Suppressor macrophage treated with lipopolysaccharide for 1 hour (primary cell): Measurements from ENCODE around the gene IKZF3.
"Not testable (repeated sequence)": the region's sequence is repeated elsewhere in the genome, so short reads cannot be mapped to it uniquely, and the experiment has no call there.

Source experiments
- DNase-seq, 3 donors: peaks; one replicate each; pipeline ENCODE4 v3.0.0-alpha.2; 2020 to 2022

The IKZF3 gene

DNA sequence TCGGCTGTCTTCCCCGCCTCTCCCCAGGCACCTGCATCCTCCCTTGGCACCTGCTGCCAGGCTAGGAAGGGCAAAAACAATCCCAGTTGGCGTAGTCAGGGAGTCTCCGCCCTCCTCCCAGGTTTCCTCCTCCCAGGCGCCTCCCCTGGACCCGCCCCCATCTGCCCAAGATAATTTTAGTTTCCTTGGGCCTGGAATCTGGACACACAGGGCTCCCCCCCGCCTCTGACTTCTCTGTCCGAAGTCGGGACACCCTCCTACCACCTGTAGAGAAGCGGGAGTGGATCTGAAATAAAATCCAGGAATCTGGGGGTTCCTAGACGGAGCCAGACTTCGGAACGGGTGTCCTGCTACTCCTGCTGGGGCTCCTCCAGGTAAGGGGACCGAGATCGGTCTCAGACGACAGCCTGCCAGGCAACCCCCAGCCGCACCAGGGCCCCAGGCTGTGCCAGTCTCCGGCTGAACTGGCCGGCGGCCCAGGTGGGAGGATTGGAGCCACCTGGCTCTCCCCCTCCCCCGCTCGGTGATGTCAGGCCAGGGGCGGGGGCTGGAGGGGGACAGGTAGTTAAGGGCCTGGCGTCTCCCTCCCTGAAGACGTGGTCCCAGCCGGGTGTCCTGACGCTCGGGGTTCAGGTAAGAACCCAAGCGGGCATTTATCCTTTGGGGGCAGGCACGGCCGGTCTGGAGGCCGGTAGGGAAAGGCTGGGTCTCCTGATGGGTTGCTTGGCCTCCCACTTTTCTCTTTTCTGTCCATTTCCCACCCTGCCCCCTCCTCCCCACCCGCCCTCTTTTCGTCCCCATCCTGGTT is 126.1 kb downstream of the IKZF3 start, which contains the start of gene GRB7:
Gene GRB7 (plus strand): TSS at position 179 of the 808 bp plus-strand sequence. CDS start 4,364 bp downstream, outside the sequence.
- peak in 1 of 3 donors; percentile 34 for DNase-seq

GRCh38 chr17:39737206-39737759 is 126.8 kb downstream of the IKZF3 start:
- no peak for DNase-seq

- no peak for DNase-seq
Observed at GRCh38 chr17:39736319-39737165, 127.6 kb downstream of the IKZF3 start.

GRCh38 chr17:39735882-39736281 is 128.2 kb downstream of the IKZF3 start:
- no peak for DNase-seq

DNA sequence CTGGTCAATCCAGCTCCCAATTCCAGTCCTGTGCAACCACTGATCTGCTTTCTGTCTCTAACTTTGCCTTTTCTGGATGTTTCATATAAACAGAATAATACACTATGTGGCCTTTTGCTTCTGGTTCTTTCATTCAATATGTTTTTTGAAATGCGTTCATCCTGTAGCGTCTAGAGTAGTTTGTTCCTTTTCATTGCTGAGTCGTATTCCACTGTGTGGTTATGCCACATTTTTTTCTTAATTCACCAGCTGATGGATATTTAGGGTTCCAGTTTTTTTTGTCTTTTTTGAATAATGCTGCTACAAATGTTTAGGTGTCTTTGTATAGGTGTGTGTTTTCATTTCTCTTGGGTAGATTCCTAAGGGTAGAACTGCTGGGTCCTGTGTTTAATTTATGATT is 131.5 kb downstream of the IKZF3 start:
- DNase-seq = no peak

- peak; percentile 91 to 97 (median 96) for DNase-seq
Observed at GRCh38 chr17:39730095-39730921, 133.8 kb downstream of the IKZF3 start, which contains the start of gene MIEN1. TSS of gene MIEN1 (minus strand) at chr17:39730532. CDS start at chr17:39730495, 37 bp downstream.

DNA sequence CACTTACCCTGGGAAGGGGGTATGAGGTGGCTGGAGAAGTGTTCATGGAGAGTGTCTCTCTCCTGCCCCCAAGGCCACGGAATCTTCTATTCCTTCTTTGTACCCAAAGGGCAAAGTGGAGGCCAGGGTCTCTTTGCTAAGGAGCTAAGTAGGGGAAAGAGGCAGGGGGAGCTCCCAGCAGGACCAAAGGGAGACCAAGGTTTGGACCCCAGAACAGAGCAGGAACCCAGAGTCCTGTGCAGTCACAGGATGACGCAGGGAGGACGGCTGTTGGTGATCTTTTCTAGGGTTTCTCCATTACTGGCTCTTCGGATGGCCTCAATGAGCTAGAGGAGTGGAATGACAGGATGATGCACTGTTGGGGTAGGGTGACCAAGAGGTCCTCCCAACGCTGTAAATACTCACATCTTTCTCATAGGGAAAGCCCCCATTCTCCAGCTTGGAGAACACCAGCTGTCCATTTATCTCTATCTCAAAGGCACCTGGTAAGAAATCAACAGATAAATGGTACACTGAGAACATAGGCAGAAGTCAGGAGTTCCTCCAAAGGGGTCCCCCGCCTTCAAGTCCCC is 134.7 kb downstream of the IKZF3 start:
- DNase-seq = no peak

GRCh38 chr17:39727556-39727955 is 136.6 kb downstream of the IKZF3 start:
- no peak for DNase-seq

- DNase-seq = no peak
Observed at GRCh38 chr17:39726617-39727016, 137.5 kb downstream of the IKZF3 start.

- DNase-seq = not testable (repeated sequence)
Observed at GRCh38 chr17:39725923-39726322, 138.2 kb downstream of the IKZF3 start.

GRCh38 chr17:39724731-39725130 is 139.4 kb downstream of the IKZF3 start:
- no peak for DNase-seq

DNA sequence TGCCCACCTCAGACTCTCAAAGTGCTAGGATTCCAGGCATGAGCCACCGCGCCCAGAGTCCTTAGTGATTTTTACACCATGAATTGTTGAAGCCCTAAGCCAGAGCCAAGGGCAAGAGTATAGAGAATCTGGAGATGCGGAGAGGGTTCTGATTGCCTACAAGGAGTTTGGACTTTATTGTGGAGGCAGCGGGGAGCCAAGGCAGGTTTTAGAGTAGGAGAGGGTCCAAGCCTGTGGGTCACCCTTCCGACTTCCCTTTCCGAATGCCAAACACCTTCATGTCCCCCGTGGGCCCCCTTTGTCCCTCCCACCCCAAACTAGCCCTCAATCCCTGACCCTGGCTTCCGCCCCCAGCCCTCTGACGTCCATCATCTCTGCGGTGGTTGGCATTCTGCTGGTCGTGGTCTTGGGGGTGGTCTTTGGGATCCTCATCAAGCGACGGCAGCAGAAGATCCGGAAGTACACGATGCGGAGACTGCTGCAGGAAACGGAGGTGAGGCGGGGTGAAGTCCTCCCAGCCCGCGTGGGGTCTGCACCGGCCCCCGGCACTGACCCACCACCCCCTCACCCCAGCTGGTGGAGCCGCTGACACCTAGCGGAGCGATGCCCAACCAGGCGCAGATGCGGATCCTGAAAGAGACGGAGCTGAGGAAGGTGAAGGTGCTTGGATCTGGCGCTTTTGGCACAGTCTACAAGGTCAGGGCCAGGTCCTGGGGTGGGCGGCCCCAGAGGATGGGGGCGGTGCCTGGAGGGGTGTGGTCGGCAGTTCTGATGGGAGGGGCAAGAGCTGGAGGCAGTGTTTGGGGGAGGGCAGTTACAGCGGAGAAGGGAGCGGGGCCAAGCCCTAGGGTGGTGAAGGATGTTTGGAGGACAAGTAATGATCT is 140.9 kb downstream of the IKZF3 start:
- DNase-seq = peak in 1 of 3 donors; percentile 12

GRCh38 chr17:39722104-39722503 is 142.0 kb downstream of the IKZF3 start:
- no peak for DNase-seq

DNA sequence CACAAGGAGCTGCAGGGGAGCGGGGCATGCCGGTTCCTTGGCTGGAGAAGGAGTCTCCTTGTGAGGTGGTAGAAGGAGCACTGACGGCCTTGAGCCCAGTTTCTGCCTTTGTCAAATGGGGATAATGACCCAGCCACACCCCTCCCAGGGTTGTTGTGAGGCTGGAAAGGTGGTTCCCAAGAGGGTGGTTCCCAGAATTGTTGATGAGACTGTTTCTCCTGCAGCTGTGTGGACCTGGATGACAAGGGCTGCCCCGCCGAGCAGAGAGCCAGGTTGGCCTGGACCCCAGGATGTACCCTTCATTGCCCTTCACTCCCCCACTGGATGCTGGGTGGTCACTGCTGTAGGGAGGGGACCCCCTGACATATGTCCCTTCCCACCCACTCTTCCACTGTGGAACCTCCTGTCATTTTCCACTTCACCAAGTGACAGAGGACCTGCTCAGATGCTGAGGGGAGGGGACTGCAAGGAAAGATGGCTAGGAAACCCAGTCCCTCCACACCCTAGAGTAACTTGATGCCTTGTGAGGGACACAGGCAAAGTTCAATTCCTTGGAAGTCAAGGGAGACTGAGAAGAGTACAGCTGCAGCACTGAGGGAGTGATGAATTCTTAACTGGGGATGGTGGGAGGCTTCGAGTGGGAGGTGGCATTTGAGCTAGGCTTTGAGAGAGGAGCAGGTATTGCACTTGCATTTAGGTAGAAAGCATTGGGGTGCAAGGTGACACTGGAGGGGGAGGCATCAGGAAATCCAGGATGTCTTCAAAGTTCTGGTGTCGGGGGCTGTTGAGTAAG is 144.4 kb downstream of the IKZF3 start:
- no peak for DNase-seq

DNA sequence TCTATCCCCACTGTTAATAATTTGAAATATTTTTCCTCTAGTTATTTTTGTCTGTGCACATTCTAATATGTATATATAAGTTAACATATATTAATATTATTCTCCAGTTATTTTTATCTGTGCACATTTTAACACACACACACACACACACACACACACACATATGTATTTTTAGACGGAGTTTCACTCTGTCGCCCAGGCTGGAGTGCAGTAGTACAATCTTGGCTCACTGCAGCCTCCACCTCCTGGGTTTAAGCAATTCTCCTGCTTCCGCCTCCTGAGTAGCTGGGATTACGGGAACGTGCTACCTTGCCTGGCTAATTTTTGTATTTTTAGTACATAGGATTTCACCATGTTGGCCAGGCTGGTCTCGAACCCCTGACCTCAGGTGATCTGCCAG is 146.5 kb downstream of the IKZF3 start:
- DNase-seq = no peak

- DNase-seq = no peak
Observed at GRCh38 chr17:39716879-39717536, 147.1 kb downstream of the IKZF3 start.

- no peak for DNase-seq
Observed at GRCh38 chr17:39716073-39716818, 147.9 kb downstream of the IKZF3 start.

GRCh38 chr17:39715375-39716072 is 148.6 kb downstream of the IKZF3 start:
- DNase-seq = no peak
